ENCODE data around the gene CLDN11.

The CLDN11 gene

DNA sequence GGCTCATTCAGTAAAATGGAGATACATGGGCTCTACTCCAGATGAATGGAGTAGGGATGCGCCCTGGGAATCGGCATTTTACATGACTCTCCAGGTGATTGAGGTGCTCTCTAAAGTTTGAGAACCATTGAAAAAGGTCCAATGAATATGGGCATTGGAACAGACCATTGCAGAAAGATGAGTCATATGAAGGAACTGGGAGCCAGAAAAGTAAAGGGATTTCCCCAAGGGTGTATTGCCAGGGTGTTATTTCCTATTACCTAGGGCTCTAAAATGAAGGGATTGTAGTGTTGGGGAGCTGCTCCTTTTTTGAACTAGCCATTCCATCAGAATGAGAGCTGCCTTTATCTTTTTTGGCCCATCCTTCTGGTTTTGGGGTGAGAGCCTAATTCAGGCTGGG is 21.7 kb downstream of the CLDN11 start:
- TF ChIP-seq, protein P1, sequence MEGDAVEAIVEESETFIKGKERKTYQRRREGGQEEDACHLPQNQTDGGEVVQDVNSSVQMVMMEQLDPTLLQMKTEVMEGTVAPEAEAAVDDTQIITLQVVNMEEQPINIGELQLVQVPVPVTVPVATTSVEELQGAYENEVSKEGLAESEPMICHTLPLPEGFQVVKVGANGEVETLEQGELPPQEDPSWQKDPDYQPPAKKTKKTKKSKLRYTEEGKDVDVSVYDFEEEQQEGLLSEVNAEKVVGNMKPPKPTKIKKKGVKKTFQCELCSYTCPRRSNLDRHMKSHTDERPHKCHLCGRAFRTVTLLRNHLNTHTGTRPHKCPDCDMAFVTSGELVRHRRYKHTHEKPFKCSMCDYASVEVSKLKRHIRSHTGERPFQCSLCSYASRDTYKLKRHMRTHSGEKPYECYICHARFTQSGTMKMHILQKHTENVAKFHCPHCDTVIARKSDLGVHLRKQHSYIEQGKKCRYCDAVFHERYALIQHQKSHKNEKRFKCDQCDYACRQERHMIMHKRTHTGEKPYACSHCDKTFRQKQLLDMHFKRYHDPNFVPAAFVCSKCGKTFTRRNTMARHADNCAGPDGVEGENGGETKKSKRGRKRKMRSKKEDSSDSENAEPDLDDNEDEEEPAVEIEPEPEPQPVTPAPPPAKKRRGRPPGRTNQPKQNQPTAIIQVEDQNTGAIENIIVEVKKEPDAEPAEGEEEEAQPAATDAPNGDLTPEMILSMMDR (IDR thresholded peaks at IDR 0.05) = no peak

DNA sequence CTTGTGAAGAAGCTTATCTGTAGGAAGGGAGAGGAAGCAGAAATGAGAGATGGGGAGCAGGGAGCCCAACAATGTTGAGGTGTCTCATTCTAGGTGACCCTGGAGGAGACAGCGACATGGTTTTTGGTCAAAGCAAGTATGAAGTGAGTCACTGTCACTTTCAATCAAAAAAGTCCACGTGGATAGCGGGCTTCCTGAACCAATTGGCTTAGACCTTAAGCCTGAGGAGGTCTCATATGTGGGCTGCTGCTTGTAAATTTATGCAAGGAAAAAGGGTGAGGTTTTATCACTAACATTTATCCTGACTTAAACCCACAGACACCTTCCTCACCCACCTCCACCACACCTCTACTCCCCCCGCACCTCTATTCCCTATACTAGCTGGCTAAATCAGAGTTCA is 22.7 kb downstream of the CLDN11 start:
- TF ChIP-seq, protein P1 (IDR thresholded peaks at IDR 0.05) = no peak

DNA sequence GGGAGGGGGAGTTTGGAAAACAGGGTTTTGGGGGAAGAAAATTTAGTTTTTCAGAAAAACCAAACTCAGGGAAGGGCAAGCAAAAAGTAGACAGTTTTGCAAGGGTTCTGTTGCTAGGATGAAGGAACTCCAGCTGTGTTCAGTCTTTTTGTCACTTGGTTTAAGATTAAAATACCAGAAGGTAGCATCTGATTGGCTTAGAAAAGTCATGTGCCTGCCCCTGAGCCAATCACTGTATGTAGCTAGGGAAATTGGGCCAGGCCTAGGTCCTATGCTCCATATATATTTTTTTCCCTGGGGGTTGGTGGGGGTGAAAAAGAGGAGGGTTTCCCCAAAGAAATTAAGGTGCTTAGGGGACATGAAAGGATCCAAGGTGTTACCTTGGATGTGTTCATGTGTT is 24.3 kb downstream of the CLDN11 start:
- TF ChIP-seq, protein P1 (IDR thresholded peaks at IDR 0.05) = no peak

DNA sequence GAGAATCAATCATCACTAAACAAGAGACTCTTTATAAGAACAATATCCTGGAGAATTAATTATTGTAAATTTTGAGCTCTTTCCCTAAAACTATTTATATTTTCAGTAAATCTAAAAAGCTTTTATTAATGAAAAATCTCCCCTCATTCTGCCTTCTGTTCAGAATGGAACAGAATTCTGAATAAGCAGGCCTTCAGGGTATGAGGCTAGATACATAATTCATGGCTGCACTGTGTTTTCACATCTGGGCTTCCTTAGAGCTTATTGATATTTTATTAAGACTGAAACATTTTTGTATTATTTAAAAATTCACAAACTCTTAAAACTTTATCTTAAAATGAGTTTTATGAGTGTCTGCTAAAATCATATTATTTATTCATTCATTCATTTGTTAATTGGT is 24.8 kb downstream of the CLDN11 start:
- TF ChIP-seq, protein P1 (IDR thresholded peaks at IDR 0.05) = no peak

DNA sequence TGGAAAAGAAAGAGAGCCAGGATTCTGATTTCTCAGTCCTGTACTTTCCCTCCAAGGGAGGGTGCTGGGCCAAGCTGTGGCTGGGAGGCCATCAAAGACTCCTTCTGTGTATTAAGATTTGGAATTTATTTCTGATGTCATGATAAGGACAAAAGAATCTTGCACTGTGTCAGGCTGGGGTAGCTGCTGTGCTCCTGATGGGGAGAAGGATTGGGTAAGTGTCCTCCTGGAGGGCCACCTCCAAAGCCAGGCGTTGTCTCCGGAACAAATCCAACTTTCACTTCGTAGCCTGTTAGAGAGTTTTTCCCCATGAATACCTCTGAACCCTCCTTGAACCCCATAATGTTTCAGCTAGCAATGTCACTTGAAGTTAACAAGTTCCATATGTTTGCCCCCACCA is 29.9 kb downstream of the CLDN11 start:
- TF ChIP-seq, protein P1 (IDR thresholded peaks at IDR 0.05) = no peak

DNA sequence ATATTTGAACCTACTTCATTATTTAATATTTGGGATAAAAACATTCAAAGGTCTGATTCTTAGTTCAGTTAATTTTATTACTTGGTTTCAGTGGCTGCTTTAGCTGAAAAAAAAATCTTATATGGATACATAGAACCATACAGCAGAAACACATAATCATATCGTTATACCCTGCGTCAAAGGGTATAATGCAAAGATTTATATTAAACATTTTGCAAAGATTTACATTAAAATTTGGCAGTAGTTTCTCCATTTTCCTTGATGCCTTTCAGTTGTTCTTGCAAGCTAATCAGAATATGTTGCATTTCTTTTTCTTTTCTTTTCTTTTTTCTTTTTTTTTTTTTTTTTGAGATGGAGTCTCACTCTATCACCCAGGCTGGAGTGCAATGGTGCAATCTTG is 31.4 kb downstream of the CLDN11 start:
- TF ChIP-seq, protein P1 (IDR thresholded peaks at IDR 0.05) = no peak

DNA sequence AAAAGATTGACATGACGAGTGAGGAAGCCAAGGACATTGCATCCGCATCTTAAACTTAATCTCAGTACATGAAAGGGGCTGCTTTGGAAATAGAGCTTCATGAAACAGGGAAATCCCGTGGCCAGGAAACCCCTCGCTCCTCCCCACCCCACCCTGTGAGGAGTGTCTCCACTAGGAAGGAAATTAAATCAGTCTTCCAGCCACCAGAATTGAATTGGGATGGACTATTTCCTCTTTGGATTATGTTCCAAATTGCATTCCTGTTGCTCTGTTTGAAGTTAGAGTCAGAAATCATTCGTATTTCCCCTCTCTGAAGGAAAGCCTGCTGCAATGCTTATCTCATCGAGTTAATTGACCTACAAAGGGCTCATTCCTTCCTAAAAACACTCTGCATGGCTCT is 35.8 kb downstream of the CLDN11 start:
- TF ChIP-seq, protein P1 (IDR thresholded peaks at IDR 0.05) = no peak

DNA sequence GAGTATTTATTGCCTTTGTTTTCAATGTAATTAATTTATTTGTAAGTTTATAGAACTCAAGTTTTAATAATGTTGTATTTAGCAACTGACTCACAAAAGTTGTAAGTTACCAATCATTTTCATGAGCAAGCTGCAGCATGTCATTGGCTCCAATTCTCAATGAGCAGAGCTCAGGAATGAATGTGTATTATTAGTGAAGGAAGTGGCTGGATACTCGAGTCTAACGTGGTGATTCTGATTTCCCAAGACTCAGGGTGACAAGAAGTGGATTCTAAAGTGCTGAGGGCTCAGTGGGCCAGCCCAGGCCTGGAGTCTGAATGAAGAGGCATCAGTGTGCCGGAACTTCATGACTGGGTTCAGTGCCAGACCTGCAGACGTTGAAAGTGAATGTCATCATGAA is 39.6 kb downstream of the CLDN11 start:
- TF ChIP-seq, protein P1 (IDR thresholded peaks at IDR 0.05) = no peak

All from LNCAP (cell line).